Measurements from ENCODE around the gene TMEM132C.

DNA sequence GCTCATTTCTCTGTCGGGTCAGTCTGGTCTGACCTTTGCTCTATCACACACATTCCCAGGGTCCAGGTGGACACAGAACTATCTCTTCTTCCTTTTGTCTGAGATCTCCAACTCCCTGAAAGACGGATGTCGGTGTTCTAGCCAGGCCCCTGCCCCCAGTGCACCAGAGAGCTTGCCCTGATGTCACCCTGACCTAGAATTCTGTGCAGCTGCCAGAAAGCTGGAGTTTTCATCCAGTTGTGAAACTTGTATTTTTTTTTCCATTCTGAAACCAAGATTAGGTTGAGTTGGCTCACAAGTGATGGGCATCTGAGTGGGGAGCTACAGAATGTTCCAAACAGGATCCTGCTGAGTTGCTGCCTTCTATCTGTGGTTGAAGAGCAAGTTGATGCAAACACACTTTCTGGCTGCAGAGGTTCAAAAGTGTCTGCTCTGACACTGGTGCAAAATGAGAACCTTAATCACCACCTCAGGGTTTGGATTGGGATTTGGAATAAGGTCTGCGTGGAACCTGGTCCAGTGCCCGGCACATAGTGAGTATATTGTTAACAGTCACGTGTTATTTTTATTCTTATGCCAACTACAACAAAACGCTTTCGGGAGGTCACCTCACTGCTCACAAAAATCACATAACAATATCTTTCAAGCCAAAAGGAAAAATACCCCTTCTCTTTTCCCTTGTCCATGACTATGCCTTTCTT is 345.3 kb downstream of the TMEM132C start:
- TF ChIP-seq, protein P1, sequence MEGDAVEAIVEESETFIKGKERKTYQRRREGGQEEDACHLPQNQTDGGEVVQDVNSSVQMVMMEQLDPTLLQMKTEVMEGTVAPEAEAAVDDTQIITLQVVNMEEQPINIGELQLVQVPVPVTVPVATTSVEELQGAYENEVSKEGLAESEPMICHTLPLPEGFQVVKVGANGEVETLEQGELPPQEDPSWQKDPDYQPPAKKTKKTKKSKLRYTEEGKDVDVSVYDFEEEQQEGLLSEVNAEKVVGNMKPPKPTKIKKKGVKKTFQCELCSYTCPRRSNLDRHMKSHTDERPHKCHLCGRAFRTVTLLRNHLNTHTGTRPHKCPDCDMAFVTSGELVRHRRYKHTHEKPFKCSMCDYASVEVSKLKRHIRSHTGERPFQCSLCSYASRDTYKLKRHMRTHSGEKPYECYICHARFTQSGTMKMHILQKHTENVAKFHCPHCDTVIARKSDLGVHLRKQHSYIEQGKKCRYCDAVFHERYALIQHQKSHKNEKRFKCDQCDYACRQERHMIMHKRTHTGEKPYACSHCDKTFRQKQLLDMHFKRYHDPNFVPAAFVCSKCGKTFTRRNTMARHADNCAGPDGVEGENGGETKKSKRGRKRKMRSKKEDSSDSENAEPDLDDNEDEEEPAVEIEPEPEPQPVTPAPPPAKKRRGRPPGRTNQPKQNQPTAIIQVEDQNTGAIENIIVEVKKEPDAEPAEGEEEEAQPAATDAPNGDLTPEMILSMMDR (IDR thresholded peaks at IDR 0.05; ENCODE audit: low read depth, low read length, missing input control): no peak
- TF ChIP-seq RAD21 (IDR thresholded peaks at IDR 0.05): no peak
- TF ChIP-seq, protein P2, sequence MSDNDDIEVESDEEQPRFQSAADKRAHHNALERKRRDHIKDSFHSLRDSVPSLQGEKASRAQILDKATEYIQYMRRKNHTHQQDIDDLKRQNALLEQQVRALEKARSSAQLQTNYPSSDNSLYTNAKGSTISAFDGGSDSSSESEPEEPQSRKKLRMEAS (IDR thresholded peaks at IDR 0.05): no peak
- TF ChIP-seq, protein P3, sequence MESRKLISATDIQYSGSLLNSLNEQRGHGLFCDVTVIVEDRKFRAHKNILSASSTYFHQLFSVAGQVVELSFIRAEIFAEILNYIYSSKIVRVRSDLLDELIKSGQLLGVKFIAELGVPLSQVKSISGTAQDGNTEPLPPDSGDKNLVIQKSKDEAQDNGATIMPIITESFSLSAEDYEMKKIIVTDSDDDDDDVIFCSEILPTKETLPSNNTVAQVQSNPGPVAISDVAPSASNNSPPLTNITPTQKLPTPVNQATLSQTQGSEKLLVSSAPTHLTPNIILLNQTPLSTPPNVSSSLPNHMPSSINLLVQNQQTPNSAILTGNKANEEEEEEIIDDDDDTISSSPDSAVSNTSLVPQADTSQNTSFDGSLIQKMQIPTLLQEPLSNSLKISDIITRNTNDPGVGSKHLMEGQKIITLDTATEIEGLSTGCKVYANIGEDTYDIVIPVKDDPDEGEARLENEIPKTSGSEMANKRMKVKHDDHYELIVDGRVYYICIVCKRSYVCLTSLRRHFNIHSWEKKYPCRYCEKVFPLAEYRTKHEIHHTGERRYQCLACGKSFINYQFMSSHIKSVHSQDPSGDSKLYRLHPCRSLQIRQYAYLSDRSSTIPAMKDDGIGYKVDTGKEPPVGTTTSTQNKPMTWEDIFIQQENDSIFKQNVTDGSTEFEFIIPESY (IDR thresholded peaks at IDR 0.05): no peak
- no peak for TF ChIP-seq RXRA (IDR thresholded peaks at IDR 0.05)
- no peak for TF ChIP-seq EGR1 (IDR thresholded peaks at IDR 0.05; ENCODE audit: low read depth in 2 of 2)
- TF ChIP-seq, protein P4, sequence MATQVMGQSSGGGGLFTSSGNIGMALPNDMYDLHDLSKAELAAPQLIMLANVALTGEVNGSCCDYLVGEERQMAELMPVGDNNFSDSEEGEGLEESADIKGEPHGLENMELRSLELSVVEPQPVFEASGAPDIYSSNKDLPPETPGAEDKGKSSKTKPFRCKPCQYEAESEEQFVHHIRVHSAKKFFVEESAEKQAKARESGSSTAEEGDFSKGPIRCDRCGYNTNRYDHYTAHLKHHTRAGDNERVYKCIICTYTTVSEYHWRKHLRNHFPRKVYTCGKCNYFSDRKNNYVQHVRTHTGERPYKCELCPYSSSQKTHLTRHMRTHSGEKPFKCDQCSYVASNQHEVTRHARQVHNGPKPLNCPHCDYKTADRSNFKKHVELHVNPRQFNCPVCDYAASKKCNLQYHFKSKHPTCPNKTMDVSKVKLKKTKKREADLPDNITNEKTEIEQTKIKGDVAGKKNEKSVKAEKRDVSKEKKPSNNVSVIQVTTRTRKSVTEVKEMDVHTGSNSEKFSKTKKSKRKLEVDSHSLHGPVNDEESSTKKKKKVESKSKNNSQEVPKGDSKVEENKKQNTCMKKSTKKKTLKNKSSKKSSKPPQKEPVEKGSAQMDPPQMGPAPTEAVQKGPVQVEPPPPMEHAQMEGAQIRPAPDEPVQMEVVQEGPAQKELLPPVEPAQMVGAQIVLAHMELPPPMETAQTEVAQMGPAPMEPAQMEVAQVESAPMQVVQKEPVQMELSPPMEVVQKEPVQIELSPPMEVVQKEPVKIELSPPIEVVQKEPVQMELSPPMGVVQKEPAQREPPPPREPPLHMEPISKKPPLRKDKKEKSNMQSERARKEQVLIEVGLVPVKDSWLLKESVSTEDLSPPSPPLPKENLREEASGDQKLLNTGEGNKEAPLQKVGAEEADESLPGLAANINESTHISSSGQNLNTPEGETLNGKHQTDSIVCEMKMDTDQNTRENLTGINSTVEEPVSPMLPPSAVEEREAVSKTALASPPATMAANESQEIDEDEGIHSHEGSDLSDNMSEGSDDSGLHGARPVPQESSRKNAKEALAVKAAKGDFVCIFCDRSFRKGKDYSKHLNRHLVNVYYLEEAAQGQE (IDR thresholded peaks at IDR 0.05): no peak
- no peak for TF ChIP-seq FOXA1 (IDR thresholded peaks at IDR 0.05)
- TF ChIP-seq JUND (IDR thresholded peaks at IDR 0.05): no peak
- TF ChIP-seq YY1 (IDR thresholded peaks at IDR 0.05): no peak
- no peak for TF ChIP-seq GABPA (IDR thresholded peaks at IDR 0.05 in 1 of 2, conservative IDR thresholded peaks at IDR 0.05 in 1 of 2)
- TF ChIP-seq, protein P5, sequence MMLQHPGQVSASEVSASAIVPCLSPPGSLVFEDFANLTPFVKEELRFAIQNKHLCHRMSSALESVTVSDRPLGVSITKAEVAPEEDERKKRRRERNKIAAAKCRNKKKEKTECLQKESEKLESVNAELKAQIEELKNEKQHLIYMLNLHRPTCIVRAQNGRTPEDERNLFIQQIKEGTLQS (IDR thresholded peaks at IDR 0.05): no peak

All from liver (tissue), 3 donors.